HepG2 (cell line): ENCODE data around the gene POLR1C. TPM values are rescaled to one million over a fixed set of nuclear protein-coding genes. Genes with fewer than 3 reads are reported as not detected.

ENCODE experiments used
- CBFB ChIP-seq: sonication (generic); formaldehyde crosslinking; IDR thresholded peaks from 2 replicates; pipeline ENCODE4 v1.4.0; 2020; ENCODE audit warnings: missing genetic modification reagents
- ESRRA ChIP-seq: sonication (generic); formaldehyde crosslinking; IDR thresholded peaks from 2 replicates; pipeline ENCODE4 v1.5.1; 2020; ENCODE audit warnings: mild to moderate bottlenecking, low read depth, missing genetic modification reagents
- GATAD1 ChIP-seq: IDR thresholded peaks from 2 replicates; pipeline ENCODE4 v1.6.1; 2016; ENCODE audit warnings: missing genetic modification reagents, missing compliant biosample characterization
- HIC2 ChIP-seq: sonication (generic); formaldehyde crosslinking; IDR thresholded peaks from 2 replicates; pipeline ENCODE4 v1.9.0; 2022; ENCODE audit warnings: low read depth, missing genetic modification reagents
- HNF4G ChIP-seq, 2 experiments: sonication (generic) in 1 of 2; formaldehyde crosslinking in 1 of 2; IDR thresholded peaks; 2 replicates each; pipeline versions ENCODE4 v1.4.0 to v1.6.1; 2011 to 2020; ENCODE audit warnings: borderline replicate concordance in 2 of 2, low read depth in 2 of 2, mild to moderate bottlenecking in 2 of 2, low read length in 1 of 2, missing genetic modification reagents in 1 of 2, moderate library complexity in 1 of 2
- KLF11 ChIP-seq: IDR thresholded peaks from 2 replicates; pipeline ENCODE4 v1.6.1; 2016; ENCODE audit warnings: missing compliant biosample characterization
- POLR2AphosphoS2 ChIP-seq: IDR thresholded peaks from 2 replicates; pipeline ENCODE4 v1.6.1; 2011; ENCODE audit warnings: low read depth, low read length, improper control_type of control experiment
- REPIN1 ChIP-seq: sonication (generic); formaldehyde crosslinking; IDR thresholded peaks from 2 replicates; pipeline ENCODE4 v1.8.0; 2022; ENCODE audit warnings: missing genetic modification reagents, low read depth, mild to moderate bottlenecking, borderline replicate concordance
- THRA ChIP-seq: sonication (generic); formaldehyde crosslinking; IDR thresholded peaks from 2 replicates; pipeline ENCODE4 v1.4.0; 2020; ENCODE audit warnings: missing genetic modification reagents, borderline replicate concordance
- TP53 ChIP-seq: sonication (generic); formaldehyde crosslinking; conservative IDR thresholded peaks from 2 replicates; pipeline ENCODE4 v1.4.0; 2020; ENCODE audit warnings: missing genetic modification reagents
- UBTF ChIP-seq: sonication (generic); formaldehyde crosslinking; IDR thresholded peaks from 2 replicates; pipeline ENCODE4 v1.4.0; 2020; ENCODE audit warnings: mild to moderate bottlenecking, missing genetic modification reagents
- ZFY ChIP-seq: sonication (generic); formaldehyde crosslinking; IDR thresholded peaks from 2 replicates; pipeline ENCODE4 v1.4.0; 2020; ENCODE audit warnings: missing genetic modification reagents
- ZMYM4 ChIP-seq: sonication (generic); formaldehyde crosslinking; IDR thresholded peaks from 2 replicates; pipeline ENCODE4 v1.8.1; 2023; ENCODE audit warnings: mild to moderate bottlenecking, missing genetic modification reagents
- ZNF275 ChIP-seq: sonication (generic); formaldehyde crosslinking; IDR thresholded peaks from 2 replicates; pipeline ENCODE4 v1.8.0; 2022; ENCODE audit warnings: missing genetic modification reagents, mild to moderate bottlenecking, inconsistent platforms, borderline replicate concordance
- ZNF597 ChIP-seq: sonication (generic); formaldehyde crosslinking; IDR thresholded peaks from 2 replicates; pipeline ENCODE4 v1.5.0; 2020; ENCODE audit warnings: missing genetic modification reagents
- ZNF740 ChIP-seq: sonication (generic); formaldehyde crosslinking; IDR thresholded peaks from 2 replicates; pipeline ENCODE4 v1.4.0; 2020; ENCODE audit warnings: missing genetic modification reagents
- ZNF766 ChIP-seq: sonication (generic); formaldehyde crosslinking; IDR thresholded peaks from 2 replicates; pipeline ENCODE4 v1.5.0; 2020; ENCODE audit warnings: missing genetic modification reagents, borderline replicate concordance
- ZNF784 ChIP-seq: sonication (generic); formaldehyde crosslinking; IDR thresholded peaks from 2 replicates; pipeline ENCODE4 v1.5.1; 2020; ENCODE audit warnings: missing genetic modification reagents, mild to moderate bottlenecking, borderline replicate concordance
- polyA plus RNA-seq, 8 experiments: library from polyadenylated mRNA; depleted of rRNA in 3 of 8; stranded (reverse) in 7 of 8; unstranded in 1 of 8; fragments of >200 nt; fragmentation: Illumina TruSeq in 4 of 8; extraction: Trizol in 4 of 8; gene quantifications; 2 replicates each; pipeline versions ENCODE4 v1.2.1 to v1.2.3, GENCODE V29; 2011 to 2016; ENCODE audit warnings: low read depth in 4 of 8, missing spikeins in 1 of 8, mixed read lengths in 1 of 8; ENCODE audit not compliant: insufficient read depth in 1 of 8
- total RNA-seq, 5 experiments: library from RNA; depleted of rRNA; stranded (reverse); fragments of >200 nt; fragmentation: Illumina TruSeq; extraction: Trizol; gene quantifications; 2 replicates each; pipeline ENCODE4 v1.2.3, GENCODE V29; 2016; ENCODE audit warnings: low read depth in 1 of 5

POLR1C gene
- total and polyA plus RNA-seq, 2 of the 13 experiments (the other 11 are each of a cell fraction or from before 2014, with no cell fraction given): 62.6 to 72.2 TPM

GRCh38 chr6:43496370-43497128, 20.3 kb upstream of the POLR1C start (continued):
- TF ChIP-seq REPIN1 (CRISPR knock-in tag) (peak; percentile 60; the same call in 1 of the 2 replicates), ZMYM4 (CRISPR knock-in tag) (peak; percentile 45; the same call in 1 of the 2 replicates), ESRRA (CRISPR knock-in tag) (0 out of 2 replicates have a peak, but pooled peaks have one; percentile 25), ZNF766 (0 out of 2 replicates have a peak, but pooled peaks have one; percentile 42), KLF11 (CRISPR knock-in tag) (0 out of 2 replicates have a peak, but pooled peaks have one; percentile 35), ZNF784 (CRISPR knock-in tag) (peak; percentile 55; the same call in 1 of the 2 replicates), HIC2 (CRISPR knock-in tag) (no peak), TP53 (CRISPR knock-in tag) (no peak), ZNF275 (peak; percentile 55; the same call in 1 of the 2 replicates), ZNF740 (CRISPR knock-in tag) (0 out of 2 replicates have a peak, but pooled peaks have one; percentile 35), ZNF597 (CRISPR knock-in tag) (no peak), HNF4G (IDR thresholded peaks at IDR 0.05; ENCODE audit: borderline replicate concordance, low read depth, low read length) (0 out of 2 replicates have a peak, but pooled peaks have one; percentile 7), HNF4G (CRISPR knock-in tag; IDR thresholded peaks at IDR 0.05; ENCODE audit: borderline replicate concordance, low read depth) (no peak), THRA (CRISPR knock-in tag) (peak; percentile 99), CBFB (peak; percentile 72; the same call in 1 of the 2 replicates), GATAD1 (CRISPR knock-in tag) (0 out of 2 replicates have a peak, but pooled peaks have one; percentile 35), POLR2AphosphoS2 (no peak), UBTF (0 out of 2 replicates have a peak, but pooled peaks have one; percentile 47), ZFY (CRISPR knock-in tag) (peak; percentile 40)
